ENCODE measurements around the gene HACE1.
"Not testable (repeated sequence)": the region's sequence is repeated elsewhere in the genome, so short reads cannot be mapped to it uniquely, and the experiment has no call there.

Gene HACE1

GRCh38 chr6:104858642-104859041 is 1.1 kb downstream of the HACE1 start:
- peak in 1 of 2 donors; percentile 13 for DNase-seq (ENCODE audit: low read depth in 2 of 2)
- H3K4me3 ChIP-seq (replicated peaks in 1 of 2; ENCODE audit: low read depth in 2 of 2, low read length in 2 of 2), result peak overlapping the region; percentile 81 to 88
- no peak for TF ChIP-seq CTCF (IDR thresholded peaks at IDR 0.05; ENCODE audit: low read depth, low read length)

- no peak for TF ChIP-seq CTCF (IDR thresholded peaks at IDR 0.05; ENCODE audit: low read depth, low read length)
- no peak overlapping the region for H3K4me3 ChIP-seq (replicated peaks in 1 of 2; ENCODE audit: low read depth in 2 of 2, low read length in 2 of 2)
- peak; percentile 13 to 54 for DNase-seq (ENCODE audit: low read depth in 2 of 2)
These were observed 4.2 kb downstream of the HACE1 start for GRCh38 chr6:104855507-104855906.

GRCh38 chr6:104847721-104848120 is 12.0 kb downstream of the HACE1 start:
- not testable (repeated sequence) for H3K4me3 ChIP-seq (replicated peaks in 1 of 2; ENCODE audit: low read depth in 2 of 2, low read length in 2 of 2); DNase-seq (ENCODE audit: low read depth in 2 of 2)

GRCh38 chr6:104843229-104843628 is 16.5 kb downstream of the HACE1 start:
- DNase-seq (ENCODE audit: low read depth in 2 of 2), result no peak
- H3K4me3 ChIP-seq (replicated peaks in 1 of 2; ENCODE audit: low read depth in 2 of 2, low read length in 2 of 2), result no peak overlapping the region
- TF ChIP-seq CTCF (IDR thresholded peaks at IDR 0.05; ENCODE audit: low read depth, low read length), result no peak

- DNase-seq (ENCODE audit: low read depth in 2 of 2), result no peak
- H3K4me3 ChIP-seq (replicated peaks in 1 of 2; ENCODE audit: low read depth in 2 of 2, low read length in 2 of 2), result no peak overlapping the region
- TF ChIP-seq CTCF (IDR thresholded peaks at IDR 0.05; ENCODE audit: low read depth, low read length), result no peak
These were observed 22.6 kb downstream of the HACE1 start for GRCh38 chr6:104837158-104837557.

GRCh38 chr6:104836479-104837020 is 23.2 kb downstream of the HACE1 start:
- not testable (repeated sequence) for DNase-seq (ENCODE audit: low read depth in 2 of 2); H3K4me3 ChIP-seq (replicated peaks in 1 of 2; ENCODE audit: low read depth in 2 of 2, low read length in 2 of 2)

- H3K4me3 ChIP-seq (replicated peaks in 1 of 2; ENCODE audit: low read depth in 2 of 2, low read length in 2 of 2), result no peak overlapping the region
- no peak for DNase-seq (ENCODE audit: low read depth in 2 of 2)
- no peak for TF ChIP-seq CTCF (IDR thresholded peaks at IDR 0.05; ENCODE audit: low read depth, low read length)
These were observed 23.9 kb downstream of the HACE1 start for GRCh38 chr6:104835782-104836181.

- no peak for TF ChIP-seq CTCF (IDR thresholded peaks at IDR 0.05; ENCODE audit: low read depth, low read length)
- no peak overlapping the region for H3K4me3 ChIP-seq (replicated peaks in 1 of 2; ENCODE audit: low read depth in 2 of 2, low read length in 2 of 2)
- DNase-seq (ENCODE audit: low read depth in 2 of 2), result peak in 1 of 2 donors; percentile 5
These were observed 30.3 kb downstream of the HACE1 start for GRCh38 chr6:104829183-104829958.

Measured in cardiac fibroblast (primary cell).